Endothelial cell (in vitro differentiated cells): Measurements from ENCODE around the gene TRIM16. TPM values are rescaled to one million over a fixed set of nuclear protein-coding genes. Genes with fewer than 3 reads are reported as not detected.
A peak's percentile ranks its signal among the peaks of the same experiment; 100 is the strongest.

ENCODE experiments used
- DNase-seq: peaks from one replicate; pipeline ENCODE4 v3.0.0; 2021; ENCODE audit warnings: low spot score
- H3K27ac Mint-ChIP-seq: one replicate; pipeline ENCODE4 v1.8.0; 2021; ENCODE audit warnings: mixed read lengths, inconsistent platforms; ENCODE audit not compliant: unreplicated experiment
- H3K27me3 Mint-ChIP-seq: one replicate; pipeline ENCODE4 v1.8.0; 2021; ENCODE audit warnings: mild to moderate bottlenecking, moderate library complexity, mixed read lengths, inconsistent platforms; ENCODE audit not compliant: unreplicated experiment
- H3K36me3 Mint-ChIP-seq: one replicate; pipeline ENCODE4 v1.8.0; 2021; ENCODE audit warnings: mild to moderate bottlenecking, low read depth, mixed read lengths, inconsistent platforms; ENCODE audit not compliant: unreplicated experiment
- H3K4me1 Mint-ChIP-seq: one replicate; pipeline ENCODE4 v1.8.0; 2021; ENCODE audit warnings: mild to moderate bottlenecking, mixed read lengths, inconsistent platforms; ENCODE audit not compliant: unreplicated experiment
- H3K4me3 Mint-ChIP-seq: one replicate; pipeline ENCODE4 v1.8.0; 2021; ENCODE audit warnings: mild to moderate bottlenecking, mixed read lengths, inconsistent platforms; ENCODE audit not compliant: unreplicated experiment
- H3K9me3 Mint-ChIP-seq: one replicate; pipeline ENCODE4 v1.8.0; 2021; ENCODE audit warnings: mixed read lengths, inconsistent platforms; ENCODE audit not compliant: unreplicated experiment
- CTCF ChIP-seq: fragments of 200-600 bp; sonication (generic); IDR thresholded peaks from one replicate; pipeline ENCODE4 v1.5.0; 2021; ENCODE audit warnings: antibody characterized with exemption; ENCODE audit not compliant: unreplicated experiment
- total RNA-seq: library from RNA; stranded (reverse); fragmentation: NEBNext Ultra II Directional; extraction: Animal tissue kit (Norgen Biotek cat#: 25700); gene quantifications from one replicate; pipeline ENCODE4 v1.2.1, GENCODE V29; 2021; ENCODE audit not compliant: unreplicated experiment

Gene TRIM16
- total RNA-seq, 1 donor from 2014 or later: 25.2 TPM

GRCh38 chr17:15662681-15663080 lies 21.4 kb downstream of the TRIM16 start:
- H3K27ac Mint-ChIP-seq: no peak overlapping the region
- no peak for DNase-seq

GRCh38 chr17:15660077-15660476 lies 24.0 kb downstream of the TRIM16 start:
- Mint-ChIP-seq H3K9me3 (no peaks in the 10 kb centered on the region), H3K4me1 (peaks cover 48% of the 10 kb centered on the region), H3K36me3 (peaks cover 21% of the 10 kb centered on the region), H3K27me3 (peaks cover 3% of the 10 kb centered on the region), H3K27ac (peak overlapping the region; percentile 77), H3K4me3 (peak overlapping the region; percentile 5)
- no peak for DNase-seq
- TF ChIP-seq CTCF: no peak

More at GRCh38 chr17:15662681-15663080, 21.4 kb downstream of the TRIM16 start:
- Mint-ChIP-seq H3K9me3 (no peaks in the 10 kb centered on the region), H3K4me3 (no peak overlapping the region), H3K27me3 (no peaks in the 10 kb centered on the region), H3K36me3 (peaks cover 13% of the 10 kb centered on the region), H3K4me1 (peaks cover 36% of the 10 kb centered on the region)
- no peak for TF ChIP-seq CTCF

GRCh38 chr17:15659663-15660062 lies 24.4 kb downstream of the TRIM16 start:
- Mint-ChIP-seq H3K27ac (peak overlapping the region; percentile 82), H3K9me3 (no peaks in the 10 kb centered on the region), H3K4me1 (peaks cover 52% of the 10 kb centered on the region), H3K4me3 (peak overlapping the region; percentile 11), H3K36me3 (peaks cover 22% of the 10 kb centered on the region), H3K27me3 (peaks cover 3% of the 10 kb centered on the region)
- no peak for DNase-seq
- TF ChIP-seq CTCF: no peak

- Mint-ChIP-seq H3K27me3 (peaks cover 3% of the 10 kb centered on the region), H3K4me1 (peaks cover 57% of the 10 kb centered on the region), H3K27ac (no peak overlapping the region), H3K9me3 (no peaks in the 10 kb centered on the region), H3K36me3 (peaks cover 25% of the 10 kb centered on the region), H3K4me3 (peak overlapping the region; percentile 11)
- no peak for TF ChIP-seq CTCF
- DNase-seq: no peak
These were observed 24.9 kb downstream of the TRIM16 start for GRCh38 chr17:15659236-15659635.

- Mint-ChIP-seq H3K27me3 (peaks cover 3% of the 10 kb centered on the region), H3K27ac (no peak overlapping the region), H3K9me3 (no peaks in the 10 kb centered on the region), H3K4me1 (peaks cover 58% of the 10 kb centered on the region), H3K4me3 (no peak overlapping the region), H3K36me3 (peaks cover 16% of the 10 kb centered on the region)
- no peak for TF ChIP-seq CTCF
- no peak for DNase-seq
These were observed 25.8 kb downstream of the TRIM16 start for GRCh38 chr17:15658296-15658695.
